Measurements from ENCODE around the gene NUP210.

NUP210 gene

GRCh38 chr3:13403847-13404246 is 16.3 kb downstream of the NUP210 start:
- Histone ChIP-seq H2AFZ (ENCODE audit: low read depth, low read length) (no peak overlapping the region), H3K36me3 (ENCODE audit: insufficient read depth, low read length) (peaks cover 77% of the 10 kb centered on the region), H3K4me1 (ENCODE audit: insufficient read depth, low read length) (no peaks in the 10 kb centered on the region), H3K79me2 (ENCODE audit: insufficient read depth, low read length) (peaks cover 99% of the 10 kb centered on the region), H4K20me1 (ENCODE audit: insufficient read depth, low read length) (peaks cover 86% of the 10 kb centered on the region), H3K9me3 (ENCODE audit: insufficient read depth, low read length, severe bottlenecking) (peaks cover 7% of the 10 kb centered on the region), H3K27ac (ENCODE audit: low read length) (no peak overlapping the region), H3K9ac (ENCODE audit: low read depth, low read length) (no peak overlapping the region), H3K4me2 (ENCODE audit: insufficient read depth, low read length) (no peak overlapping the region), H3K27me3 (ENCODE audit: insufficient read depth, low read length, poor library complexity) (no peaks in the 10 kb centered on the region), H3K4me3 (ENCODE audit: low read depth in 1 of 2, low read length in 2 of 2) (no peak overlapping the region)
- DNase-seq (no peak), ATAC-seq (ENCODE audit: insufficient read depth, low read depth) (no peak)
- no peak for TF ChIP-seq EZH2 (IDR thresholded peaks at IDR 0.05; ENCODE audit: borderline replicate concordance, low read depth, low read length, severe bottlenecking)
- TF ChIP-seq, protein P1, sequence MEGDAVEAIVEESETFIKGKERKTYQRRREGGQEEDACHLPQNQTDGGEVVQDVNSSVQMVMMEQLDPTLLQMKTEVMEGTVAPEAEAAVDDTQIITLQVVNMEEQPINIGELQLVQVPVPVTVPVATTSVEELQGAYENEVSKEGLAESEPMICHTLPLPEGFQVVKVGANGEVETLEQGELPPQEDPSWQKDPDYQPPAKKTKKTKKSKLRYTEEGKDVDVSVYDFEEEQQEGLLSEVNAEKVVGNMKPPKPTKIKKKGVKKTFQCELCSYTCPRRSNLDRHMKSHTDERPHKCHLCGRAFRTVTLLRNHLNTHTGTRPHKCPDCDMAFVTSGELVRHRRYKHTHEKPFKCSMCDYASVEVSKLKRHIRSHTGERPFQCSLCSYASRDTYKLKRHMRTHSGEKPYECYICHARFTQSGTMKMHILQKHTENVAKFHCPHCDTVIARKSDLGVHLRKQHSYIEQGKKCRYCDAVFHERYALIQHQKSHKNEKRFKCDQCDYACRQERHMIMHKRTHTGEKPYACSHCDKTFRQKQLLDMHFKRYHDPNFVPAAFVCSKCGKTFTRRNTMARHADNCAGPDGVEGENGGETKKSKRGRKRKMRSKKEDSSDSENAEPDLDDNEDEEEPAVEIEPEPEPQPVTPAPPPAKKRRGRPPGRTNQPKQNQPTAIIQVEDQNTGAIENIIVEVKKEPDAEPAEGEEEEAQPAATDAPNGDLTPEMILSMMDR (IDR thresholded peaks at IDR 0.05; ENCODE audit: borderline replicate concordance, extremely low read depth, low read length, poor library complexity, severe bottlenecking) = no peak

DNA sequence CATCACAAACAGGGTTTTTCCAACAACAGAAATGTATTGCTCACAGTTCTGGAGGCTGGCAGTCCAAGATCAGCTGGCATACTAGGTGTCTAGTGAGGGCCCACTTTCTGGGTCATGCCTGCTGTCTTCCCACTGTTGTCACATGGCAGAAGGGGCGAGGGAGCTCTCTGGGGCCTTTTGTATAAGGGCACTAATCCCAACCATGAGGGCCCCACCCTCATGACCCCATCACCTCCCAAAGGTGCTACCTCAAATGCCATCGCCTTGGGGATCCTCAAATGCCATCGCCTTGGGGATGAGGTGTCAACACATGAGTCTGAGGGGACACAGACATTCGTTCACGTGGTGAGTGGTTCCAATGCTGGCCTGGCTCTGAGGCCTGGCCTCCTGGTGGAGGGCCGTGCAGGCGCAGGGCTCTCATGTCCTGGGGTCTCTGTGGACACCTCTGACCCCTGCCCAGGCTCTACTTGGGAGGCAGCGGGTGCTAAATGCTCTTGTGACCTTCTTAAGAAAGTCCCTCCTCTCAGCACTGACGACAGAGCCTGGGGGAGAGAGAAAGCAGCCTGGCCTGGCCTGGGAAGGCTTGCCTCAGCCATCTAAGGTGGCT is 16.8 kb downstream of the NUP210 start:
- Histone ChIP-seq H2AFZ (ENCODE audit: low read depth, low read length) (no peak overlapping the region), H3K9ac (ENCODE audit: low read depth, low read length) (no peak overlapping the region), H3K27ac (ENCODE audit: low read length) (no peak overlapping the region), H3K36me3 (ENCODE audit: insufficient read depth, low read length) (peaks cover 77% of the 10 kb centered on the region), H4K20me1 (ENCODE audit: insufficient read depth, low read length) (peaks cover 88% of the 10 kb centered on the region), H3K4me3 (ENCODE audit: low read depth in 1 of 2, low read length in 2 of 2) (no peak overlapping the region), H3K27me3 (ENCODE audit: insufficient read depth, low read length, poor library complexity) (no peaks in the 10 kb centered on the region), H3K4me2 (ENCODE audit: insufficient read depth, low read length) (no peak overlapping the region), H3K79me2 (ENCODE audit: insufficient read depth, low read length) (peaks cover 99% of the 10 kb centered on the region), H3K9me3 (ENCODE audit: insufficient read depth, low read length, severe bottlenecking) (peaks cover 3% of the 10 kb centered on the region), H3K4me1 (ENCODE audit: insufficient read depth, low read length) (no peaks in the 10 kb centered on the region)
- ATAC-seq (ENCODE audit: insufficient read depth, low read depth) = no peak
- no peak for DNase-seq
- no peak for TF ChIP-seq EZH2 (IDR thresholded peaks at IDR 0.05; ENCODE audit: borderline replicate concordance, low read depth, low read length, severe bottlenecking)
- TF ChIP-seq, protein P1 (IDR thresholded peaks at IDR 0.05; ENCODE audit: borderline replicate concordance, extremely low read depth, low read length, poor library complexity, severe bottlenecking) = no peak

GRCh38 chr3:13401149-13401548 is 19.0 kb downstream of the NUP210 start:
- TF ChIP-seq, protein P1 (IDR thresholded peaks at IDR 0.05; ENCODE audit: borderline replicate concordance, extremely low read depth, low read length, poor library complexity, severe bottlenecking) = no peak
- Histone ChIP-seq H3K79me2 (ENCODE audit: insufficient read depth, low read length) (peaks cover 93% of the 10 kb centered on the region), H4K20me1 (ENCODE audit: insufficient read depth, low read length) (peaks cover 81% of the 10 kb centered on the region), H3K4me2 (ENCODE audit: insufficient read depth, low read length) (no peak overlapping the region), H3K9ac (ENCODE audit: low read depth, low read length) (no peak overlapping the region), H3K4me3 (ENCODE audit: low read depth in 1 of 2, low read length in 2 of 2) (no peak overlapping the region), H3K27ac (ENCODE audit: low read length) (no peak overlapping the region), H3K27me3 (ENCODE audit: insufficient read depth, low read length, poor library complexity) (no peaks in the 10 kb centered on the region), H3K9me3 (ENCODE audit: insufficient read depth, low read length, severe bottlenecking) (no peaks in the 10 kb centered on the region), H2AFZ (ENCODE audit: low read depth, low read length) (no peak overlapping the region), H3K36me3 (ENCODE audit: insufficient read depth, low read length) (peaks cover 78% of the 10 kb centered on the region), H3K4me1 (ENCODE audit: insufficient read depth, low read length) (no peaks in the 10 kb centered on the region)
- no peak for ATAC-seq (ENCODE audit: insufficient read depth, low read depth)
- DNase-seq = no peak
